ENCODE results near the gene CNN2. TPM values are rescaled to one million over a fixed set of nuclear protein-coding genes. Genes with fewer than 3 reads are reported as not detected.

CNN2 gene
- total and polyA plus RNA-seq, 12 donors: 33.0 to 117 (median 61.7) TPM

GRCh38 chr19:1053176-1054101 lies 27.0 kb downstream of the CNN2 start:
- DNase-seq (no peak), ATAC-seq (no peak)
- Histone ChIP-seq H3K36me3 (peaks cover 0 to 29% (median 0%) of the 10 kb centered on the region in 9 donors), H3K4me1 (no peaks in the 10 kb centered on the region), H3K27ac (no peak overlapping the region), H3K4me3 (no peak overlapping the region), H3K27me3 (no peaks in the 10 kb centered on the region), H3K9me3 (peaks cover 0 to 41% (median 25%) of the 10 kb centered on the region in 11 donors)
- intact Hi-C loops (cut with DNase I): no loop called here
- 90 to 93% methylated on average over 31 of the region's 31 CpGs for WGBS, 2 donors
- no peak for TF ChIP-seq CTCF (IDR thresholded peaks at IDR 0.05)

- no peak for TF ChIP-seq CTCF (IDR thresholded peaks at IDR 0.05)
- intact Hi-C loops (cut with DNase I): no loop called here
- WGBS, 2 donors: 92 to 93% methylated on average over 27 to 28 of the region's 28 CpGs
- Histone ChIP-seq H3K36me3 (peaks cover 0 to 36% (median 0%) of the 10 kb centered on the region in 9 donors), H3K4me3 (no peak overlapping the region), H3K27ac (no peak overlapping the region), H3K27me3 (no peaks in the 10 kb centered on the region), H3K9me3 (peaks cover 0 to 51% (median 32%) of the 10 kb centered on the region in 11 donors), H3K4me1 (no peaks in the 10 kb centered on the region)
- DNase-seq (no peak), ATAC-seq (no peak)
Observed at GRCh38 chr19:1054102-1055027, 28.0 kb downstream of the CNN2 start.

GRCh38 chr19:1055028-1055425 lies 28.6 kb downstream of the CNN2 start:
- no peak overlapping the region for H3K27ac ChIP-seq
- ATAC-seq: no peak
- intact Hi-C loops (cut with DNase I): no loop called here
- no peak for TF ChIP-seq CTCF (IDR thresholded peaks at IDR 0.05)
- DNase-seq: no peak
- H3K9me3 ChIP-seq: peaks cover 0 to 57% (median 34%) of the 10 kb centered on the region in 11 donors
- no peak overlapping the region for H3K4me3 ChIP-seq
- H3K27me3 ChIP-seq: no peaks in the 10 kb centered on the region
- peaks cover 0 to 39% (median 0%) of the 10 kb centered on the region in 9 donors for H3K36me3 ChIP-seq
- 96 to 99% methylated on average over 14 of the region's 14 CpGs for WGBS, 2 donors
- H3K4me1 ChIP-seq: no peaks in the 10 kb centered on the region

All from heart right ventricle (tissue), 16 donors.